GM12878 (cell line): ENCODE measurements around the gene COL19A1.

ENCODE experiments used
- BCL11A ChIP-seq: IDR thresholded peaks from 2 replicates; pipeline ENCODE4 v1.6.1; 2011; ENCODE audit warnings: low read depth, low read length
- CHD2 ChIP-seq: IDR thresholded peaks from 2 replicates; pipeline ENCODE4 v1.6.1; 2011; ENCODE audit warnings: low read depth, low read length, improper control_type of control experiment, borderline replicate concordance
- POLR2AphosphoS5 ChIP-seq: IDR thresholded peaks from 2 replicates; pipeline ENCODE4 v1.6.1; 2011; ENCODE audit warnings: mild to moderate bottlenecking, low read length, inconsistent platforms
- YBX1 ChIP-seq: fragments of 450-650 bp; IDR thresholded peaks from 2 replicates; pipeline ENCODE4 v1.6.1; 2016; ENCODE audit warnings: antibody characterized with exemption
- ZNF24 ChIP-seq: fragments of 450-650 bp; IDR thresholded peaks from 2 replicates; pipeline ENCODE4 v1.6.1; 2017; ENCODE audit warnings: antibody characterized with exemption, mild to moderate bottlenecking

DNA sequence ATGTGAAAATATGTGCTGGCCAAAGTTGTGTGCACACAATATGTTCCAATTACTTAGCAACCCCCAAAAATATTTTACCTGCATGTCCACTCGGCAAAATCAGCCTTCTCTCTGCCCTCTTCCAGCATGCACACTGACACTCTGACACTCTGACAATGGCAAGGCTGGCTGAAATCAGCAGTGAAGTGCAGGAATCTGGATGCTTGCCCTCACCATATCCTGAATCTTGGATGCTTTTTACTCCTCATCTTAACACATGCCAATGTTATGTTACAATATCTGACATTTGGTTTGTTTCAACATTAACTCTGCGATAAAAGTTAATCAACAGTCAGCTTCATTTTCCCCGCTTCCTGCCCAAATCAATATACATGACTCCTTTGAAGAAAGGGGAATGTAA, 233.4 kb downstream of the COL19A1 start:
- TF ChIP-seq ZNF24: no peak
- no peak for TF ChIP-seq BCL11A
- TF ChIP-seq POLR2AphosphoS5: no peak
- TF ChIP-seq CHD2: no peak
- no peak for TF ChIP-seq YBX1
